ACHN (cell line): ENCODE data around the gene ZNF480.
"Not testable (repeated sequence)": the region's sequence is repeated elsewhere in the genome, so short reads cannot be mapped to it uniquely, and the experiment has no call there.

Source experiments
- DNase-seq: peaks from one replicate; pipeline ENCODE4 v3.0.0-alpha.2; 2015
- in situ Hi-C: cut with HindIII; loops from 2 replicates; pipeline ENCODE4 v1.10.0; 2017; ENCODE audit warnings: low sequenced_read_pairs, low pct_ligation_motif_present, low pct_unique_long_range_greater_than_20kb

The ZNF480 gene

GRCh38 chr19:52335768-52336116, 38.8 kb downstream of the ZNF480 start:
- in situ Hi-C loops: no loop called here
- DNase-seq: no peak

- in situ Hi-C loops: no loop called here
- no peak for DNase-seq
Measured at GRCh38 chr19:52336117-52336790, 39.3 kb downstream of the ZNF480 start, which contains the start of gene ZNF610. Gene ZNF610, plus strand, starts transcription at chr19:52336243. Its CDS starts 12,930 bp downstream, at chr19:52349173.

- DNase-seq: no peak
- in situ Hi-C loops: no loop called here
Measured at GRCh38 chr19:52336791-52337381, 39.9 kb downstream of the ZNF480 start.

- DNase-seq, in situ Hi-C loops: not testable (repeated sequence)
Measured at GRCh38 chr19:52339022-52339421, 42.1 kb downstream of the ZNF480 start.

GRCh38 chr19:52343548-52343947, 46.6 kb downstream of the ZNF480 start:
- DNase-seq: no peak
- in situ Hi-C loops: no loop called here

GRCh38 chr19:52345162-52345561, 48.2 kb downstream of the ZNF480 start:
- no peak for DNase-seq
- in situ Hi-C loops: no loop called here

- in situ Hi-C loops: no loop called here
- no peak for DNase-seq
Measured at GRCh38 chr19:52351512-52351911, 54.5 kb downstream of the ZNF480 start.

- no peak for DNase-seq
- in situ Hi-C loops: no loop called here
Measured at GRCh38 chr19:52366414-52366824, 69.5 kb downstream of the ZNF480 start.

GRCh38 chr19:52369559-52370340, 72.8 kb downstream of the ZNF480 start, which contains the start of gene ZNF880:
Gene ZNF880, plus strand, starts transcription at chr19:52369923. Its CDS starts 43 bp downstream, at chr19:52369966.
- in situ Hi-C loops: no loop called here
- no peak for DNase-seq

- in situ Hi-C loops: no loop called here
- DNase-seq: no peak
Measured at GRCh38 chr19:52370341-52370710, 73.4 kb downstream of the ZNF480 start.
